ENCODE results near the gene SELENON.

Gene SELENON

GRCh38 chr1:25815208-25816111, 15.5 kb downstream of the SELENON start:
- Histone ChIP-seq H4K8ac (ENCODE audit: low read depth, low read length) (no peak overlapping the region), H3K27me3 (ENCODE audit: control insufficient read depth in 3 of 3, insufficient read depth in 3 of 3, low read depth in 1 of 3, low read length in 3 of 3) (no peaks in the 10 kb centered on the region), H3K79me1 (ENCODE audit: low read depth, low read length) (peaks cover 9% of the 10 kb centered on the region), H2BK120ac (ENCODE audit: low read depth, low read length) (no peak overlapping the region), H3K4me3 (ENCODE audit: low read length in 2 of 2) (no peak overlapping the region), H3K36me3 (replicated peaks in 1 of 2; ENCODE audit: control insufficient read depth in 2 of 2, insufficient read depth in 2 of 2, low read length in 2 of 2) (peaks cover 32 to 62% of the 10 kb centered on the region in 2 donors), H4K91ac (ENCODE audit: low read depth, low read length, poor library complexity) (no peak overlapping the region), H3K27ac (replicated peaks; ENCODE audit: low read length) (no peak overlapping the region), H2BK12ac (ENCODE audit: low read length) (no peak overlapping the region), H2BK5ac (ENCODE audit: low read length) (no peak overlapping the region), H3K9ac (ENCODE audit: low read depth, low read length, poor library complexity) (peak overlapping the region; percentile 15), H3K9me3 (replicated peaks in 1 of 2; ENCODE audit: control insufficient read depth in 2 of 2, insufficient read depth in 1 of 2, low read depth in 1 of 2, low read length in 2 of 2) (no peaks in the 10 kb centered on the region), H3K14ac (ENCODE audit: low read length) (peak overlapping the region; percentile 4), H2AK5ac (ENCODE audit: low read depth, low read length) (no peak overlapping the region), H3K23ac (ENCODE audit: low read depth, low read length, poor library complexity) (peak overlapping the region; percentile 25), H3K4me1 (ENCODE audit: control insufficient read depth in 2 of 2, insufficient read depth in 1 of 2, low read depth in 1 of 2, low read length in 2 of 2) (peaks cover 6 to 10% of the 10 kb centered on the region in 2 donors), H2AFZ (ENCODE audit: low read length) (no peak overlapping the region), H3K4ac (ENCODE audit: low read length) (no peak overlapping the region), H3K18ac (ENCODE audit: low read length) (no peak overlapping the region), H3K4me2 (ENCODE audit: insufficient read depth, low read length, poor library complexity, severe bottlenecking) (no peak overlapping the region), H2BK15ac (ENCODE audit: low read length) (no peak overlapping the region)
- no CpG with 5 or more reads among the region's 24 CpGs for WGBS, 2 donors (ENCODE audit: extremely low coverage in 2 of 2, insufficient read length in 2 of 2, insufficient replicate concordance in 1 of 2)
- DNase-seq (ENCODE audit: low spot score): no peak

- Histone ChIP-seq H4K91ac (ENCODE audit: low read depth, low read length, poor library complexity) (no peak overlapping the region), H2BK15ac (ENCODE audit: low read length) (no peak overlapping the region), H3K9me3 (replicated peaks in 1 of 2; ENCODE audit: control insufficient read depth in 2 of 2, insufficient read depth in 1 of 2, low read depth in 1 of 2, low read length in 2 of 2) (no peaks in the 10 kb centered on the region), H3K79me1 (ENCODE audit: low read depth, low read length) (peaks cover 13% of the 10 kb centered on the region), H3K27ac (replicated peaks; ENCODE audit: low read length) (no peak overlapping the region), H3K36me3 (replicated peaks in 1 of 2; ENCODE audit: control insufficient read depth in 2 of 2, insufficient read depth in 2 of 2, low read length in 2 of 2) (peaks cover 27 to 57% of the 10 kb centered on the region in 2 donors), H2BK120ac (ENCODE audit: low read depth, low read length) (no peak overlapping the region), H3K23ac (ENCODE audit: low read depth, low read length, poor library complexity) (peak overlapping the region; percentile 25), H3K14ac (ENCODE audit: low read length) (no peak overlapping the region), H3K4me3 (ENCODE audit: low read length in 2 of 2) (no peak overlapping the region), H2BK12ac (ENCODE audit: low read length) (no peak overlapping the region), H2BK5ac (ENCODE audit: low read length) (no peak overlapping the region), H2AFZ (ENCODE audit: low read length) (no peak overlapping the region), H3K4me2 (ENCODE audit: insufficient read depth, low read length, poor library complexity, severe bottlenecking) (no peak overlapping the region), H2AK5ac (ENCODE audit: low read depth, low read length) (no peak overlapping the region), H4K8ac (ENCODE audit: low read depth, low read length) (no peak overlapping the region), H3K4ac (ENCODE audit: low read length) (no peak overlapping the region), H3K27me3 (ENCODE audit: control insufficient read depth in 3 of 3, insufficient read depth in 3 of 3, low read depth in 1 of 3, low read length in 3 of 3) (no peaks in the 10 kb centered on the region), H3K4me1 (ENCODE audit: control insufficient read depth in 2 of 2, insufficient read depth in 1 of 2, low read depth in 1 of 2, low read length in 2 of 2) (peaks cover 10 to 16% of the 10 kb centered on the region in 2 donors), H3K18ac (ENCODE audit: low read length) (no peak overlapping the region), H3K9ac (ENCODE audit: low read depth, low read length, poor library complexity) (no peak overlapping the region)
- WGBS, 2 donors (ENCODE audit: extremely low coverage in 2 of 2, insufficient read length in 2 of 2, insufficient replicate concordance in 1 of 2): no CpG with 5 or more reads among the region's 15 CpGs
- DNase-seq (ENCODE audit: low spot score): no peak
These were observed 16.2 kb downstream of the SELENON start for GRCh38 chr1:25816112-25816718.

DNA sequence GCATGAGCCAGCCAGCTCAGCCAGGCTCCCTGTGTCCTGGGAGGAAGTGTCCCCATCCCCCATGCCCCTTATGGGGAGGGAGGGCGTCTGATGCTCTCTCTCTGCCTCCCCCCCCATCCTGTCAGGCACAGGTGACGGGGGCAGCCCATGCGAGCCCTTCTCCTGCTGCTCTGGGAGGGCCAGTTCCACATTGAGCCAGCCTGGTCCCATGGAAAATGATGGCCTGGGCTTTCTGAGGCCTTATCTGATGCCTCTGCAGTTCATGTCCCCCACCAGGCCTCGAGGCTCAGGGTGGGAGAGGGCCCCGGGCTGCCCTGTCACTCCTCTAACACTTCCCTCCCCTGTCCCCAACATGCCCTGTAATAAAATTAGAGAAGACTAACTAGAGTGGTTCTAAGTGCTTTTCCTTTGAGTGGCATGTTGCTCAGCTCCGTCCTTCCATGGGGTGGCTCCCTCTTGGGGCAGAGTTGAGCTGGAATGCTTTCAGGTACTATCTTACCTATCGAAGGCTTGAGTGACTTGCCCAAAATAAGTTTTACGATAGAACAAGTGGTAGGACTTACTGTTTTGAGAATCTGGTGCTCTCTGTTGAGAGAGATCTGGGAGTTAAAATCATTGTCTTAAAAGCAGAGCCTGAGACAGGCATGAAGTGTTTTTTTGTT, 18.0 kb downstream of the SELENON start:
- Histone ChIP-seq H2AK5ac (ENCODE audit: low read depth, low read length) (no peak overlapping the region), H2BK5ac (ENCODE audit: low read length) (no peak overlapping the region), H3K23ac (ENCODE audit: low read depth, low read length, poor library complexity) (no peak overlapping the region), H4K91ac (ENCODE audit: low read depth, low read length, poor library complexity) (no peak overlapping the region), H3K4me2 (ENCODE audit: insufficient read depth, low read length, poor library complexity, severe bottlenecking) (no peak overlapping the region), H3K18ac (ENCODE audit: low read length) (no peak overlapping the region), H3K4ac (ENCODE audit: low read length) (no peak overlapping the region), H3K79me1 (ENCODE audit: low read depth, low read length) (peaks cover 10% of the 10 kb centered on the region), H3K9ac (ENCODE audit: low read depth, low read length, poor library complexity) (no peak overlapping the region), H2BK15ac (ENCODE audit: low read length) (no peak overlapping the region), H3K14ac (ENCODE audit: low read length) (no peak overlapping the region), H3K9me3 (replicated peaks in 1 of 2; ENCODE audit: control insufficient read depth in 2 of 2, insufficient read depth in 1 of 2, low read depth in 1 of 2, low read length in 2 of 2) (no peaks in the 10 kb centered on the region), H3K4me1 (ENCODE audit: control insufficient read depth in 2 of 2, insufficient read depth in 1 of 2, low read depth in 1 of 2, low read length in 2 of 2) (peaks cover 10 to 18% of the 10 kb centered on the region in 2 donors), H3K27me3 (ENCODE audit: control insufficient read depth in 3 of 3, insufficient read depth in 3 of 3, low read depth in 1 of 3, low read length in 3 of 3) (no peaks in the 10 kb centered on the region), H3K4me3 (ENCODE audit: low read length in 2 of 2) (no peak overlapping the region), H3K27ac (replicated peaks; ENCODE audit: low read length) (no peak overlapping the region), H2BK12ac (ENCODE audit: low read length) (no peak overlapping the region), H2AFZ (ENCODE audit: low read length) (no peak overlapping the region), H3K36me3 (replicated peaks in 1 of 2; ENCODE audit: control insufficient read depth in 2 of 2, insufficient read depth in 2 of 2, low read length in 2 of 2) (peaks cover 20 to 42% of the 10 kb centered on the region in 2 donors), H4K8ac (ENCODE audit: low read depth, low read length) (no peak overlapping the region), H2BK120ac (ENCODE audit: low read depth, low read length) (no peak overlapping the region)
- DNase-seq (ENCODE audit: low spot score): no peak
- WGBS, 2 donors (ENCODE audit: extremely low coverage in 2 of 2, insufficient read length in 2 of 2, insufficient replicate concordance in 1 of 2): no CpG with 5 or more reads among the region's 8 CpGs

GRCh38 chr1:25818569-25818968, 18.6 kb downstream of the SELENON start:
- H3K4me2 ChIP-seq (ENCODE audit: insufficient read depth, low read length, poor library complexity, severe bottlenecking): peak overlapping the region; percentile 77
- H3K79me1 ChIP-seq (ENCODE audit: low read depth, low read length): peaks cover 7% of the 10 kb centered on the region
- no peak overlapping the region for H2AFZ ChIP-seq (ENCODE audit: low read length)
- no peak overlapping the region for H2BK5ac ChIP-seq (ENCODE audit: low read length)
- H3K4me1 ChIP-seq (ENCODE audit: control insufficient read depth in 2 of 2, insufficient read depth in 1 of 2, low read depth in 1 of 2, low read length in 2 of 2): peaks cover 10 to 18% of the 10 kb centered on the region in 2 donors
- no peak overlapping the region for H2BK120ac ChIP-seq (ENCODE audit: low read depth, low read length)
- H3K4ac ChIP-seq (ENCODE audit: low read length): no peak overlapping the region
- peaks cover 15 to 42% of the 10 kb centered on the region in 2 donors for H3K36me3 ChIP-seq (replicated peaks in 1 of 2; ENCODE audit: control insufficient read depth in 2 of 2, insufficient read depth in 2 of 2, low read length in 2 of 2)
- no peak overlapping the region for H4K8ac ChIP-seq (ENCODE audit: low read depth, low read length)
- H4K91ac ChIP-seq (ENCODE audit: low read depth, low read length, poor library complexity): no peak overlapping the region
- peak overlapping the region in 1 of 2 donors; percentile 93 for H3K4me3 ChIP-seq (ENCODE audit: low read length in 2 of 2)
- peak overlapping the region; percentile 34 for H3K9ac ChIP-seq (ENCODE audit: low read depth, low read length, poor library complexity)
- no peak overlapping the region for H2BK15ac ChIP-seq (ENCODE audit: low read length)
- H3K27me3 ChIP-seq (ENCODE audit: control insufficient read depth in 3 of 3, insufficient read depth in 3 of 3, low read depth in 1 of 3, low read length in 3 of 3): no peaks in the 10 kb centered on the region
- H3K27ac ChIP-seq (replicated peaks; ENCODE audit: low read length): no peak overlapping the region
- H3K14ac ChIP-seq (ENCODE audit: low read length): no peak overlapping the region
- no peak overlapping the region for H2AK5ac ChIP-seq (ENCODE audit: low read depth, low read length)
- DNase-seq (ENCODE audit: low spot score): no peak
- no peaks in the 10 kb centered on the region for H3K9me3 ChIP-seq (replicated peaks in 1 of 2; ENCODE audit: control insufficient read depth in 2 of 2, insufficient read depth in 1 of 2, low read depth in 1 of 2, low read length in 2 of 2)
- H3K23ac ChIP-seq (ENCODE audit: low read depth, low read length, poor library complexity): no peak overlapping the region
- H3K18ac ChIP-seq (ENCODE audit: low read length): no peak overlapping the region
- no CpG with 5 or more reads among the region's 6 CpGs for WGBS, 2 donors (ENCODE audit: extremely low coverage in 2 of 2, insufficient read length in 2 of 2, insufficient replicate concordance in 1 of 2)
- H2BK12ac ChIP-seq (ENCODE audit: low read length): no peak overlapping the region

Data from neuronal stem cell (in vitro differentiated cells).